ENCODE data around the gene CHCHD3.

The CHCHD3 gene

DNA sequence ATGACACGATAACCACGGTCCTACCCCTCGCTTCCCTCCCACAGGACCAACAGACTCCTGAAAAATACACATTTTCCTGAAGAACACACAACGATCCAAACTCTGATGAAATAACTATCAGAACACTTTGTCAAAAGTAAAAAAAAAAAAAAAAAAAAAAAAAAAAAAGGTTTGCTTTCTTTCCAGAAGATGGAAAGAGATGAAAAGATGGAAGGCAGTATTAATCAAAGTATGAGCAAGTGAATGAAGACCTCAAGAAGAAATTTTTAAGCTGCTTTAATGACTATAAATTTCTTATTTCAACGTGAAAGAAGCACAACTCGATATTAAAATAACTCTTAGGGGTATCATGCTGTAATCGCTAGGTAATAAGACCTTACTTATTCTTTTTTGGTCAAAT, 202.3 kb downstream of the CHCHD3 start:
- H3K4me3 ChIP-seq (ENCODE audit: low read length): no peak overlapping the region
- no peak for DNase-seq (ENCODE audit: low read depth)
- TF ChIP-seq, protein P1, sequence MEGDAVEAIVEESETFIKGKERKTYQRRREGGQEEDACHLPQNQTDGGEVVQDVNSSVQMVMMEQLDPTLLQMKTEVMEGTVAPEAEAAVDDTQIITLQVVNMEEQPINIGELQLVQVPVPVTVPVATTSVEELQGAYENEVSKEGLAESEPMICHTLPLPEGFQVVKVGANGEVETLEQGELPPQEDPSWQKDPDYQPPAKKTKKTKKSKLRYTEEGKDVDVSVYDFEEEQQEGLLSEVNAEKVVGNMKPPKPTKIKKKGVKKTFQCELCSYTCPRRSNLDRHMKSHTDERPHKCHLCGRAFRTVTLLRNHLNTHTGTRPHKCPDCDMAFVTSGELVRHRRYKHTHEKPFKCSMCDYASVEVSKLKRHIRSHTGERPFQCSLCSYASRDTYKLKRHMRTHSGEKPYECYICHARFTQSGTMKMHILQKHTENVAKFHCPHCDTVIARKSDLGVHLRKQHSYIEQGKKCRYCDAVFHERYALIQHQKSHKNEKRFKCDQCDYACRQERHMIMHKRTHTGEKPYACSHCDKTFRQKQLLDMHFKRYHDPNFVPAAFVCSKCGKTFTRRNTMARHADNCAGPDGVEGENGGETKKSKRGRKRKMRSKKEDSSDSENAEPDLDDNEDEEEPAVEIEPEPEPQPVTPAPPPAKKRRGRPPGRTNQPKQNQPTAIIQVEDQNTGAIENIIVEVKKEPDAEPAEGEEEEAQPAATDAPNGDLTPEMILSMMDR (conservative IDR thresholded peaks at IDR 0.05; ENCODE audit: low read depth, low read length): no peak

- TF ChIP-seq, protein P1 (conservative IDR thresholded peaks at IDR 0.05; ENCODE audit: low read depth, low read length): no peak
- no peak overlapping the region for H3K4me3 ChIP-seq (ENCODE audit: low read length)
- no peak for DNase-seq (ENCODE audit: low read depth)
Observed at GRCh38 chr7:132878204-132878919, 203.5 kb downstream of the CHCHD3 start.

DNA sequence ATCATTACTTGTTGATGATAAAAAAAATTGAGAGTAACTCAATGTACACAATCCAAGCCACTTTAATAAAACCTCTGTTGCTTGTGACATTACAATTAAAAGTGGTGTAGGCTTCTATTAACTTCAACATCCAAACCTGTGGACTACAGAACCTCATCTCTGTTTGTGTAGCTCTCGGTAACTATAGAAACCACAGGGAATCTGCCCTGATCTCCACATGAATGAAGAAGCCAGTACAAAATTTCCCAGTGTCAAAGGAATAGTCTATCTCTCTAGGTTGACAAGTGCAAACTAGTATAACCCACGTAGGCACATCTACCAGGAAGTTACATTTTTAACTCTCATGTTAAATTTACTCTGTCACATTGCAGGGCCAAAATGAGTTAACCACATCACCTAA, 204.3 kb downstream of the CHCHD3 start:
- no peak overlapping the region for H3K4me3 ChIP-seq (ENCODE audit: low read length)
- DNase-seq (ENCODE audit: low read depth): no peak
- TF ChIP-seq, protein P1 (conservative IDR thresholded peaks at IDR 0.05; ENCODE audit: low read depth, low read length): no peak

DNA sequence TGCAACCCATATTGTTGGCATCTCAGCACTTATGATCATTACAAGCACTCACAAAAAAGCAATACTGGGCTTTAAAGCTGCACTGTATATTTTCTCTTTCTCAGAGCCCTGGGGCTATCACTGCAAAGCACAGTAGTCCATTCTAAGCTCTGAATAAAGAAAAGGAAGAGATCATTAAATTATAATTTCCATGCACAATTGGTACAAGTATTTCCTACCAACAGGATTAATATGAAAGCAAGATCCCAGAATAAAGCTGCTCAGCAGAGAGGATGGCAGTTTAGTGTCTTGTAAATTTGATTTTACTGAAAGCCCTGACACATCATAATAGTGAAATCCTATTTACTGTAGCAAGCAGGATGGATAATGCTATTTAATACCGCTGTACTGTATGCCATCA, 205.3 kb downstream of the CHCHD3 start:
- no peak overlapping the region for H3K4me3 ChIP-seq (ENCODE audit: low read length)
- DNase-seq (ENCODE audit: low read depth): no peak
- TF ChIP-seq, protein P1 (conservative IDR thresholded peaks at IDR 0.05; ENCODE audit: low read depth, low read length): no peak

DNA sequence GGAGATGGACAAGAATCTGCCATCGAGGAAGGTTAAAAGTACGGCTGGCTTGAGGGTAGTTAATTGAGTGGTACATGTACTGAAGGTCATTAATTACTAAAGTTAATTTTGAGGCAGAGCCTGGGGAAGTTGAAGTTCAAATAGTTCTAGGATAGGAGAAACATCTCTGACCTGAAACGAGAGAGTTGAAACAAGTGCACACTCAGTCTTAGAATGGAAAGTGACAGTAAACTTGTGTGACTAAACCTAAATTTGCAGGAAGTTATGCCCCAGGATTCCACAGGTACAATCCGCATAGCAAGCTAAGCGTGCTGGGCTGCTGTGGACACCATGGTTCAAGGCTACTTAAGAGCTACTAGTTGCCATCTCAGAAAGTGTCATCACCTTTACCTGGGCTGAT, 209.9 kb downstream of the CHCHD3 start:
- TF ChIP-seq, protein P1 (conservative IDR thresholded peaks at IDR 0.05; ENCODE audit: low read depth, low read length): no peak
- no peak for DNase-seq (ENCODE audit: low read depth)

DNA sequence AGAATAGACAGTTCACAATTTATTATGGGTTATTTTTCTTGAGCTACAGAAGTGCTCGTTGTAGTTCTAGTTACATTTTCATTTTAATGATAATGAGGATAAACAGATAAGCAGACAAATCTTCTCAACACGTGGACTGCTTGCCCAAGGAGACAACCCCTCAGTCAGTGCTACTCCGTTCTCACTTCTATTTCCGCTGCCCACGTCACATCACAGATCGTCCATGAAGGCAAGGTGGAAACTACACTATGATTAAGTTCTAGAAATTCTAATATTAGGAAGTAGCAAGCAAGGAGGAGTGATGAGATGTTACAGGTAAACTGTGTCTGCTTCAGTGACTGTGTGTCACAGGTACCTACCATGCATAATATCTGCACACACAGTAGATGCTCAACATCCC, 210.5 kb downstream of the CHCHD3 start:
- no peak overlapping the region for H3K4me3 ChIP-seq (ENCODE audit: low read length)
- TF ChIP-seq, protein P1 (conservative IDR thresholded peaks at IDR 0.05; ENCODE audit: low read depth, low read length): no peak
- no peak for DNase-seq (ENCODE audit: low read depth)

More for the DNA sequence above, 209.9 kb downstream of the CHCHD3 start:
- no peak overlapping the region for H3K4me3 ChIP-seq (ENCODE audit: low read length)

DNA sequence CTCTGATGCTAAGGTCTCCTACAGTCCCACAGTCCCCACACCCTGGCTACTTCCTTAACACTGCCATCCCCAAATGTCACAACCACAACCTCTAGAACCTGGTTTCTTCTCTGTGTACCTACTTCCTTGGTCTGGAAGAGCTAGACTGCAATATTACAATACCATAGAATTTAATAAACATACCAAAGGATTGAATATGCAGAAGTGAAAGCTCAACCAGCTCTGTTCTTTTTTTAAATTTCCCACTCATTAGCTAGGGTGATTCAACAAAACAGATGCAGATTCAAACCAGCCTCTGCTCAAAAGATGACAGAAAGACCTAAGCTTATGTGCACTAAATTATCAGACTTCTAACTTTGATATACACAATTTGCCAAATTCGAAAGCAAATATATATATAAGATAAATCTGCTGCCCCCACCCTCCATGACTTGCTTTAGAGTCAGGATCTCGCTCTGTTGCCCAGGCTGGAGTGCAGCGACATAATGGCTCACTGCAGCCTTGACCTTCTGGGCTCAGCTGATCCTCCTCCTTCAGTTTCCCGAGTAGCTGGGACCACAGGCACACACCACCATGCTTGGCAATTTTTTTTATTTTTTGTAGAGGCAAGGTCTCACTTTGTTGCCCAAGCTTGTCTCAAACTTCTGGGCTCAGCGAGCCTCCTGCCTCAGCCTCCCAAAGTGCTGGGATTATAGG, 212.6 kb downstream of the CHCHD3 start:
- no peak for DNase-seq (ENCODE audit: low read depth)
- TF ChIP-seq, protein P1 (conservative IDR thresholded peaks at IDR 0.05; ENCODE audit: low read depth, low read length): no peak
- H3K4me3 ChIP-seq (ENCODE audit: low read length): no peak overlapping the region
